ENCODE measurements around the gene EDEM1. TPM values are rescaled to one million over a fixed set of nuclear protein-coding genes. Genes with fewer than 3 reads are reported as not detected.

Gene EDEM1
- total and polyA plus RNA-seq, 4 donors, result 12.8 to 132 (median 54.3) TPM

DNA sequence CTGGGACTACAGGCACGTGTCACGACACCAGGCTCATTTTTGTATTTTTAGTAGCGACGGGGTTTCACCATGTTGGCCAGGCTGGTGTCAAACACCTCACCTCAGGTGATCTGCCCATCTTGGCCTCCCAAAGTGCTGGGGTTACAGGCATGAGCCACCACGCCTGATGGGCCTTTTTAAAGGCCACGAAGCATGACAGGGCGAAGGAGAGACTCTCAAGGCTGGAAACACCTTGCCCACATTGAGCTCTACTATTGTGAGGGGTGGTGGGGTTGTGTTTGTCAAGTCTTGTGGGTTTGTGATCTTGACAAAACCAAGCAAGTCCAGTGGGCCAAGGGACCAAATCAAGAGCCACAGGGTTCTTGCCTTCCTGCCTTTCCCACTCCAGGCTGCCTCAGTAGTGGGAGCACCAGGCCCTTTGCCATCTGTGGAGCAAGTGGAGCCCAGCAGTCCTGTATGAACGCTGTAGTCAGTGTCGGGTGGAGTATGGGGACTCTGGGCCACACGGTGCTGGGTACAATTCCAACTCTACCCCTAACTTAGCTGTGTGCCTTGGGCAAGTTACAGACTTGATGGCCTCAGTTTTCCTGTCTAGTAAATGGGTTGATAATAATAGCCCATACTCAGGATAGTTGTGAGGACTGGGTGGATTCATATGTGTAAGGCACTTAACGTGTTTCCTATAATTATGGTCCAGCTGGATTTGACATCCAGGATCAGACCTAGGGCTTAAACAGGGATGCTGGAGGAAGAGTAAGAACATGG lies 33.3 kb downstream of the EDEM1 start:
- Histone ChIP-seq H3K9ac (ENCODE audit: insufficient read depth in 1 of 2, low read length in 2 of 2) (no peak overlapping the region), H3K4me3 (no peak overlapping the region), H3K9me3 (ENCODE audit: control insufficient read depth in 4 of 4, insufficient read depth in 3 of 4, low read length in 3 of 4) (no peaks in the 10 kb centered on the region), H3K4me1 (ENCODE audit: control insufficient read depth in 5 of 5, insufficient read depth in 5 of 5, low read length in 5 of 5) (peaks cover 0 to 9% (median 4%) of the 10 kb centered on the region in 5 donors), H3K27ac (ENCODE audit: low read depth in 1 of 2, low read length in 1 of 2) (no peak overlapping the region), H3K36me3 (ENCODE audit: control insufficient read depth in 4 of 4, insufficient read depth in 4 of 4, low read length in 4 of 4) (peaks cover 0 to 18% (median 11%) of the 10 kb centered on the region in 4 donors), H3K27me3 (ENCODE audit: control insufficient read depth in 3 of 3, insufficient read depth in 3 of 3, low read length in 2 of 3) (no peaks in the 10 kb centered on the region)
- no peak for DNase-seq
- TF ChIP-seq CTCF (IDR thresholded peaks at IDR 0.05; ENCODE audit: control extremely low read depth, extremely low read depth), result no peak
- 84 to 87% methylated on average over 11 of the region's 11 CpGs for WGBS, 2 donors
- no peak for ATAC-seq (ENCODE audit: insufficient read depth, low FRiP score)

- Histone ChIP-seq H3K4me3 (no peak overlapping the region), H3K9me3 (ENCODE audit: control insufficient read depth in 4 of 4, insufficient read depth in 3 of 4, low read length in 3 of 4) (no peaks in the 10 kb centered on the region), H3K36me3 (ENCODE audit: control insufficient read depth in 4 of 4, insufficient read depth in 4 of 4, low read length in 4 of 4) (peaks cover 0 to 13% (median 8%) of the 10 kb centered on the region in 4 donors), H3K27me3 (ENCODE audit: control insufficient read depth in 3 of 3, insufficient read depth in 3 of 3, low read length in 2 of 3) (no peaks in the 10 kb centered on the region), H3K27ac (ENCODE audit: low read depth in 1 of 2, low read length in 1 of 2) (no peak overlapping the region), H3K4me1 (ENCODE audit: control insufficient read depth in 5 of 5, insufficient read depth in 5 of 5, low read length in 5 of 5) (peaks cover 0 to 9% (median 4%) of the 10 kb centered on the region in 5 donors), H3K9ac (ENCODE audit: insufficient read depth in 1 of 2, low read length in 2 of 2) (no peak overlapping the region)
- ATAC-seq (ENCODE audit: insufficient read depth, low FRiP score) (no peak), DNase-seq (no peak)
- TF ChIP-seq CTCF (IDR thresholded peaks at IDR 0.05; ENCODE audit: control extremely low read depth, extremely low read depth), result no peak
- WGBS, 2 donors, result 42 to 48% methylated on average over 6 of the region's 6 CpGs
Observed at GRCh38 chr3:5221701-5222100, 34.2 kb downstream of the EDEM1 start.

DNA sequence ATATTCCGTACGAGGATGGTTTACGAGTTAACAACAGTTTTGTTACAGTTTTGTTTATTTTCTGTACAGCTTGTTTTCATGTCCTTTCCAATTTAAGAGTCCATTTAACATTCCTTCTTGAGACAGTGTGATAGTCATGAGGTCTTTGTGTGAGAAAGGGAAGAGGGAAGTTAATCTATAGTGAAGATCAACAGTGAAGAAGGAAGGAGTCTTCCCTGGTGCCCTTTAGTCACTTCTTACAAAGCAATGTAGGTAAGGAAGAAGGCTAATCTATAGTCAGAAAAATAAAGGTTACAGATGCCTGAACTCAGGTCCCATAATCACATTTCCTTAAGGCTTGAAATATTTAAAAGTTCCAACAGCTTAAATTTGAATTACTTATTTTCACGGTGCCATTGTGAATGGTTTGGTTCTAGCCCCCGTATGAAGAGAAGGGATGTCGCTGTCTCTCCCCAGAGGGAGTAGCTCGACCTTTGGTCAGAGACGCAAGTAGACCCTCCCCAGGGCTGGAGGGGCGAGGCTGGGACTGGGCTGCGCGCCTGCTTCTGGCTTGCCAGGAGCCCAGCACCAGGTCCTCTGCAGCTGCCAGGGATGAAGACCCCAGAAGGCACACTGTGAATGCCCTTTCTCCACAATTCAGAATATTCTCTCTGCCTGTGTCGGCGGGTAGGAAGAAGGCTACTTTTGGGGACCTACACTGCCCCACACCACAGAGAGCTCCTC lies 34.9 kb downstream of the EDEM1 start:
- peaks cover 0 to 9% (median 2%) of the 10 kb centered on the region in 5 donors for H3K4me1 ChIP-seq (ENCODE audit: control insufficient read depth in 5 of 5, insufficient read depth in 5 of 5, low read length in 5 of 5)
- no peak overlapping the region for H3K27ac ChIP-seq (ENCODE audit: low read depth in 1 of 2, low read length in 1 of 2)
- H3K9me3 ChIP-seq (ENCODE audit: control insufficient read depth in 4 of 4, insufficient read depth in 3 of 4, low read length in 3 of 4), result no peaks in the 10 kb centered on the region
- no peak for TF ChIP-seq CTCF (IDR thresholded peaks at IDR 0.05; ENCODE audit: control extremely low read depth, extremely low read depth)
- no peak overlapping the region for H3K9ac ChIP-seq (ENCODE audit: insufficient read depth in 1 of 2, low read length in 2 of 2)
- no peak for DNase-seq
- WGBS, 2 donors, result 91% methylated on average over 13 of the region's 13 CpGs
- peaks cover 0 to 11% (median 3%) of the 10 kb centered on the region in 4 donors for H3K36me3 ChIP-seq (ENCODE audit: control insufficient read depth in 4 of 4, insufficient read depth in 4 of 4, low read length in 4 of 4)
- no peaks in the 10 kb centered on the region for H3K27me3 ChIP-seq (ENCODE audit: control insufficient read depth in 3 of 3, insufficient read depth in 3 of 3, low read length in 2 of 3)
- H3K4me3 ChIP-seq, result no peak overlapping the region
- no peak for ATAC-seq (ENCODE audit: insufficient read depth, low FRiP score)
